NB4 (cell line): ENCODE measurements around the gene PAFAH1B1.

Experiments used
- TF ChIP-seq, protein P1 (sequence below): IDR thresholded peaks from one replicate; pipeline ENCODE4 v1.5.1; 2012; ENCODE audit warnings: low read depth, low read length
- TF ChIP-seq, protein P2 (sequence below): IDR thresholded peaks from 2 replicates; pipeline ENCODE4 v1.6.1; 2011; ENCODE audit warnings: low read depth, low read length

DNA sequence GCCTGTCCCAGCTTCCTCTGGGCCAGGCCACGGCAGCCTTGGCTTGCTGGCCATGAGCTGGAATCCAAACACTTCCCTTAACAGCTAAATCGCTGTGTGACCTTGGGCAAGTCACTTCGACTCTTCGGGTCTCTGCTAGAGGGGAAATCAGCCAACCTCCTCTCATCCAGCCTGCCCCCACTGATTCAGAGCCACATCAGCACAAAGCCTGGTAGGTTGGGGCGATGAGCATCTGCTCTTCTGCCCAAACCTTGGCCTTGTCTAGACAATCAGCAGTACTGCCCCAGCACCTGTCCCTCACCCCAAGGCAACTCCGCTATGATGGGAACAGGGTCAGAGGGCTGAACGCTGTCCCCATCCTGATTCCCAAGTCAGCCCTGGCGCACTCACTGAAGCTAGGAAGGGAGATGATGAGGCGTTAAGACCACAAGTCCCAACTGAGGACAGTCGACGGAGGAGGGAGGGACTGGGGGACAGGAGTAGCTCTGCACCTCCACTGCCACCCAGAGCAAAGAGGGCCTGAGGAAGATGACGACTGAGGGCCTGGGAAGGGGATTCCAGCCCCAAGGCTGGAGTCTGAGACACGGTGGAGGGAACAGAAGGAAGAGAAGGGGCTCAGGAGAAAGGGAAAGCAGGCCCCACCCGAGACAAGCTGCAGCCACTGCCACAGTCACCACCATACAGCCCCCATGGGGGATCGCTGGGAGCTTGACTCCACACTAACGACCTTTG is 116.8 kb downstream of the PAFAH1B1 start:
- TF ChIP-seq, protein P1, sequence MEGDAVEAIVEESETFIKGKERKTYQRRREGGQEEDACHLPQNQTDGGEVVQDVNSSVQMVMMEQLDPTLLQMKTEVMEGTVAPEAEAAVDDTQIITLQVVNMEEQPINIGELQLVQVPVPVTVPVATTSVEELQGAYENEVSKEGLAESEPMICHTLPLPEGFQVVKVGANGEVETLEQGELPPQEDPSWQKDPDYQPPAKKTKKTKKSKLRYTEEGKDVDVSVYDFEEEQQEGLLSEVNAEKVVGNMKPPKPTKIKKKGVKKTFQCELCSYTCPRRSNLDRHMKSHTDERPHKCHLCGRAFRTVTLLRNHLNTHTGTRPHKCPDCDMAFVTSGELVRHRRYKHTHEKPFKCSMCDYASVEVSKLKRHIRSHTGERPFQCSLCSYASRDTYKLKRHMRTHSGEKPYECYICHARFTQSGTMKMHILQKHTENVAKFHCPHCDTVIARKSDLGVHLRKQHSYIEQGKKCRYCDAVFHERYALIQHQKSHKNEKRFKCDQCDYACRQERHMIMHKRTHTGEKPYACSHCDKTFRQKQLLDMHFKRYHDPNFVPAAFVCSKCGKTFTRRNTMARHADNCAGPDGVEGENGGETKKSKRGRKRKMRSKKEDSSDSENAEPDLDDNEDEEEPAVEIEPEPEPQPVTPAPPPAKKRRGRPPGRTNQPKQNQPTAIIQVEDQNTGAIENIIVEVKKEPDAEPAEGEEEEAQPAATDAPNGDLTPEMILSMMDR: no peak
- TF ChIP-seq, protein P2, sequence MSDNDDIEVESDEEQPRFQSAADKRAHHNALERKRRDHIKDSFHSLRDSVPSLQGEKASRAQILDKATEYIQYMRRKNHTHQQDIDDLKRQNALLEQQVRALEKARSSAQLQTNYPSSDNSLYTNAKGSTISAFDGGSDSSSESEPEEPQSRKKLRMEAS: no peak
